WI38 (cell line): ENCODE data around the gene GUCY2D.
"Not testable (repeated sequence)": the region's sequence is repeated elsewhere in the genome, so short reads cannot be mapped to it uniquely, and the experiment has no call there.

ENCODE experiments used
- H3K4me3 ChIP-seq: 2 replicates; pipeline ENCODE4 v1.5.1; 2011; ENCODE audit warnings: low read depth, mild to moderate bottlenecking, control low read depth, low read length
- TF ChIP-seq, protein P1 (sequence below): IDR thresholded peaks from 2 replicates; pipeline ENCODE4 v1.5.1; 2012; ENCODE audit warnings: low read depth, mild to moderate bottlenecking, control low read depth, low read length

GUCY2D gene

DNA sequence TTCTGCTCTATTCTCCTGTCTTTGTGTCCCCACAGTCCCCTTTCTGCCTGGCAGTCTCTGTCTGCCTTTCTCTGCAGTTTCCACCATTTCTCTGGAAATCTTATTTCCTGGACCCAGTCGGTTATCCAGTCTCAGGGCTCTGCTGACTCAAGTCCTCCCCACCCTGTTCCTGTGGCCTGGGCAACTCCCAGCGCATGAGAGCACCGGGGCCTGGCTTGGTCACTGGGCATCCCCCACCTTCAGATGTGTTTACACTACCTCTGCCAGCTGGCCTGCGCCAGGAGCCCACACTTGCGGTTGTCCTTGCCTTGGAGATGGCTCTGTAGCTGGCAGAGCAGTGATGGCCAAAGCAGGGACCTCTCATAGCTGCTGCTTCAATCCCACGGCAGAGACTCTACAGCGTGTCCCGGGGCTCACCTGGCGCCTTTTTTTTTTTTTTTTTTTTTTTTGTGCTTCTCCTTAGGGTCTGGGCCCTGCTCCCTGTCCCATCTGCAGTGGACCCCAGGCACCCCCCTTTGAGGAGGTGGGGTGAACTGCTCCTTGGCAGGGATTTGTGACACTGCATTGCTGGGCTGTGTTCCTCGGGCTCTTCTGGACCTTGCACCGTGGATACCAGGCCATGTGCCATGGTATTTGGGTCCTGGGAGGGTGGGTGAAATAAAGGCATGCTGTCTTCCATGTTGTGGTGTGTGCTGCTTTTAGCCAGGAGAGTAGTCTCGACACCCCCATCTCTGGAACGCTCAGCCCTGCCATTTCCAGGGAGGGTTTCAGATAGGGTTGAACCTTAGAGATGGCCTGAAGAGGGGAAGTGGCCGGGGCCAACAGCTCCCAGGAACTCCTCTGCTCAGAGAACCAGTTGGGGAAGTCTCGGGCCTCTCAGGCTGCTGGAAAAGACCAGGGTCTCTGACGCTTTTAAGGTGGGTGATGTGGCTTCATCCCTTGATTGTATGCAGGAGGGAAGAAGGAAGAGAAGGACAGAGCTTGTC lies 17.5 kb downstream of the GUCY2D start:
- TF ChIP-seq, protein P1, sequence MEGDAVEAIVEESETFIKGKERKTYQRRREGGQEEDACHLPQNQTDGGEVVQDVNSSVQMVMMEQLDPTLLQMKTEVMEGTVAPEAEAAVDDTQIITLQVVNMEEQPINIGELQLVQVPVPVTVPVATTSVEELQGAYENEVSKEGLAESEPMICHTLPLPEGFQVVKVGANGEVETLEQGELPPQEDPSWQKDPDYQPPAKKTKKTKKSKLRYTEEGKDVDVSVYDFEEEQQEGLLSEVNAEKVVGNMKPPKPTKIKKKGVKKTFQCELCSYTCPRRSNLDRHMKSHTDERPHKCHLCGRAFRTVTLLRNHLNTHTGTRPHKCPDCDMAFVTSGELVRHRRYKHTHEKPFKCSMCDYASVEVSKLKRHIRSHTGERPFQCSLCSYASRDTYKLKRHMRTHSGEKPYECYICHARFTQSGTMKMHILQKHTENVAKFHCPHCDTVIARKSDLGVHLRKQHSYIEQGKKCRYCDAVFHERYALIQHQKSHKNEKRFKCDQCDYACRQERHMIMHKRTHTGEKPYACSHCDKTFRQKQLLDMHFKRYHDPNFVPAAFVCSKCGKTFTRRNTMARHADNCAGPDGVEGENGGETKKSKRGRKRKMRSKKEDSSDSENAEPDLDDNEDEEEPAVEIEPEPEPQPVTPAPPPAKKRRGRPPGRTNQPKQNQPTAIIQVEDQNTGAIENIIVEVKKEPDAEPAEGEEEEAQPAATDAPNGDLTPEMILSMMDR, result no peak
- no peak overlapping the region for H3K4me3 ChIP-seq

DNA sequence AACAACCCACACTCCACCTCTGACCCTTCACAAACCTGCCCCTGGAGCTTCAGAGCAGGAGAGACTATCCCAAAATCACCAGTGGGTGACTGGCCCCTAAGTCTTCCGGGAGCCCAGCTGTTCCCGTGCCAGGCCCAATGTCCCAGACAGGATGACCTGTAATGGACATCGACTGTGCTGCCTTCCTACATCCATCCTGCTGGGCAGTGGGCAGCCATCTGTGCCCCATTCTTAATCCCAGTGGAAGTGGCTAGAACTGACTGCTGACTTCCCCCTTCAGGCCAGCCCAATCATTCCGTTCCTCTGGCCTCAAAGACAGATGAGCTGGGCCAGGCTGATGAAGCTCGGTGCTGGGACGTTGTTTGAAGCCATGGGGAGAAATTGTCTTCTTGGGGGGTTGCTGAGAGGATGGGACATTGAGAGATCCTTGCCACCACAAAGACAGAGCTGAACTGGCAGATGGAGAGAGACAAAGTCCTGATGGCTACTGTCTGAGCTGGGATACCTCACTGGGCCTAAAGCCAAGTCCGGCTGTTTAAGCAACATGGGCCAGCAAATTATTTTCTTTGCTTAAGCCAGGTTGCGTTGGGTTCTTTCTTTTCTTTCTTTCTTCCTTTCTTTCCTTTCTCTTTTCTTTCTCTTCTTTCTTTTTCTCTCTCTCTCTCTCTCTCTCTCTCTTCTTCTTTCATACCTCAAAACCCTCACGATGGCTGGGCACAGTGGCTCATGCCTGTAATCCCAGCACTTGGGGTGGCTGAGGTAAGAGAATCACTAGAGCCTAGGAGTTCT lies 18.6 kb downstream of the GUCY2D start:
- TF ChIP-seq, protein P1, result no peak

DNA sequence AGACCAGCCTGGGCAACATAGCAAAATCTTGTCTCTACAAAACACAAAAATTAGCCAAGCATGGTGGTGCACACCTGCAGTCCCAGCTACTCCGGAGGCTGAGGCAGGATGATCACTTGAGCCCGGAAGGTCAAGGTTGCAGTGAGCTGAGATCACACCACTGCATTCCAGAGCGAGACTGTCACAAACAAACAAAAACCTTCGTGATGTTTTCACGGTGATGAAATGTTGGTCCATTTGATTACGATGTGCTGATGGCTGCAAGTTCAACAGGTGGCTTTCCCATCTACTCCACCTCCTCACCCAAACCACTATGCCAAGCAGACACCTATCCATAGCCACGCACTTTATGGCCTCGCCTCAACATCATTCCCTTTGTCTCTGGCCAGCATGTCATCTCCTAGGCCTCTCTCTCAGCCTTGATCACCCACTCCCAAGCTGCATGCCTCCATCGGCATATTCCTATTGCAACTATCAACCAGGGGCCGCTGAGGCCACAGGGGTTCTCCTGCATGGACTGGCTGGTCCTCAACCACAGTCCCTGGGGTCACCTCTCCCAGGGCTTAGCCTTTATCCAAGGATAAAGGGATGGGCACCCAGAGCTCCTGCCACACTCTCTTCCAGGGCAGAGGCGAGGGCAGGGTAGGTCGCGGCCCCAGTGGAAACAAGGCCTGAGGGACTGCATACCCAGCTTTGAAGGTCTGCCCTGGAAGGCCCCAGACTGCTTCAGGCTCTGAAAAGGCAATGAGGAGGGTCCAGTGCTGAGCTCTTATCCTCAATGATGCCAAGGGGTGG lies 19.3 kb downstream of the GUCY2D start:
- TF ChIP-seq, protein P1, result no peak
- no peak overlapping the region for H3K4me3 ChIP-seq

More for the DNA sequence above, 18.6 kb downstream of the GUCY2D start:
- H3K4me3 ChIP-seq, result no peak overlapping the region

DNA sequence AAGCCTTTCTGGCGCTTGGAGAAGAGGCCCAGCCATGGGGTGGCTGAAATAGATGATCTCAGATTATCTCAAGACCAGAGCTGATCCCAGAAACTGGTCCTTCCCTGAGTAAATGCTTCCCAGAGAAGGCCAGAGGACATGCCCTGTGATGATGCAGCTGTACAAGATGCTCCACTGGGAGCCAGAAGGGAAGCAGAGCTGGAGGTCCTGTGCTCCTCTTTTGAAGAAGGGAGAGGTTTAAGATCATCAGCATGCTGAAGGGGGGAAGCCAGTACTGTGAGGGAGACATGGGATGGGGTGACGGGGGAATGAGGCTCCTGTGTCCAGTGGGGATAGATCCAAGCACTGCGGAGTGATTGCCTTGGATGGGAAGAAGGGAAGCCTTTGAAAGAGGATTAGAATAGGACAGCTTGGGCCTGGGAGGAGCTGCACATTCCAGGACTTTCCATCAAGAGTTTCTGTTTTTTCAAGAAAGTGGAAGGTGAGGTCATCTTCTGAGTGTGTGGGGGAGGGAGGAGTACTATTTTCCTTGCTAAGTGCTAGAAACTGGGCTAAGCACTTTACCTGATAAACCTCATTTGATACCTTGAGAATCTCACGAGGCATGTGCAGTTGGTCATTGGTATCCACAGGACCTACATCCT lies 20.1 kb downstream of the GUCY2D start:
- H3K4me3 ChIP-seq, result no peak overlapping the region
- TF ChIP-seq, protein P1, result no peak

DNA sequence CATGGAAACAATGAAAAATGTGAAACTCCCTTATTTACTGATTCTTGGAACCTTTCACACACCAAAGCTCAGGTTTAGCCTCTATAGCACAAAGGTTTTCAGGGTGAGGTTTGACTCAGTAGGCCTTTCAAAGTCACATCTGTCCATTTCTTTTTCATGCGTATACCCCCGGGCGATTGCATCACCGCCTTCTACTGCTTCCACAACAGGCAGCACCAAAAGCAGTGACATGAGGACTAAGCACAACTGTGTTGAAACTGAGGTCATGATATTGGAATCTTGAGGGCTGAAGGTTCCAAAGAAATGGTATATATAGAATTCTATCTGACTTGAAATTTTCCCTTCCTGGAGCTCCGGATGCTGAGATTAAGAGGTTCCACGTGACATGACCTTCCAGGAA lies 21.7 kb downstream of the GUCY2D start:
- H3K4me3 ChIP-seq, result not testable (repeated sequence)

DNA sequence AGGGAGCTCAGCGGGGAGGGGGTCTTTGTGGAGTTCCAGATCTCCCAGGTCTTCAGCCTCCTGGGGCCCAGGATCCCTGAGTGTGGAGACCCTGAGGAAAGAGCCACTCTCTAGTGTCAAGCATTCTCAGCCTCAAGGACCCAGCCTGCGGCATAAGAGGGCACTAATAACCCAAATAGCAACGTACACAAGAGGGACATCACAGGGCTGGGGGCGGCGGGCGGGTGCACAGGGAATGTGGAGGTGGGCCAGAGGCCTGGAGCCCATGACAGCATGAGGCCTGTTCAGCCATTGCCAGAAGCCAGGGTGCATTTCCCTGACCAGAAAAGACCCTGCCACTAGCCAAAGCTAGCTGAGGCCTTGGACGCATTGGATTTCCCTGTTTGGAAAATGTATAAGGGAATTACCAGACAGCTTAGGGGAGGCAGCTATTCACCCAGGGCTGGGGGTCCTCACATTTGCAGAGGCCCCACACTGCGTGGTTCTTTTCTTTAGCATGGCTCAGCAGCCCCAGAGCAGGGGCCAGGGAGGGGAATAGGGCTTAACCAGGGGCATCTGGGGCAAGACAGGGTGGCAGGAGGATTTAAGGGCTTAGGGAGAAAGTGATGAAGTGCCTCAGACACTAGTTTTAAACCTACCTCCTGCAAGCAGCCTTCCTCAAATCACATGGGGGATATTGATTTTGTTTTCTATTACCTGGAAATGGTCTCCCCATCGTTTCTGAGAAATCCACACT lies 22.9 kb downstream of the GUCY2D start:
- H3K4me3 ChIP-seq, result no peak overlapping the region
- TF ChIP-seq, protein P1, result no peak
